Activated naive CD4-positive, alpha-beta T cell treated with anti-CD3 and anti-CD28 coated beads, Interleukin-2, amount 10 ng/mL, durations not matched to agents 7 days and 5 days (primary cell): ENCODE data around the gene MMP11.

ENCODE experiments used
- CTCF ChIA-PET: fragments of 350-600 bp; sonication (Branson Sonifier 250); formaldehyde crosslinking; loops from one replicate; lab custom pipeline; 2021; ENCODE audit warnings: antibody characterized with exemption; lab: Charles Lee
- DNase-seq: peaks from one replicate; pipeline ENCODE4 v3.0.0-alpha.2; 2020
- H3K27ac Mint-ChIP-seq: one replicate; pipeline ENCODE4 v1.8.0; 2021; ENCODE audit warnings: mild to moderate bottlenecking, moderate library complexity, mixed read lengths
- H3K27me3 Mint-ChIP-seq: one replicate; pipeline ENCODE4 v1.8.0; 2021; ENCODE audit warnings: mild to moderate bottlenecking, mixed read lengths
- H3K36me3 Mint-ChIP-seq: one replicate; pipeline ENCODE4 v1.8.0; 2021; ENCODE audit warnings: mixed read lengths
- H3K4me1 Mint-ChIP-seq: one replicate; pipeline ENCODE4 v1.8.0; 2021; ENCODE audit warnings: mixed read lengths
- H3K4me3 Mint-ChIP-seq: one replicate; pipeline ENCODE4 v1.8.0; 2021; ENCODE audit warnings: mild to moderate bottlenecking, moderate library complexity, mixed read lengths
- H3K9me3 Mint-ChIP-seq: one replicate; pipeline ENCODE4 v1.8.0; 2021; ENCODE audit warnings: mixed read lengths

Gene MMP11

GRCh38 chr22:23816156-23816976 is 43.7 kb downstream of the MMP11 start:
- DNase-seq: no peak
- Mint-ChIP-seq H3K27me3 (no peaks in the 10 kb centered on the region), H3K9me3 (no peaks in the 10 kb centered on the region), H3K27ac (no peak overlapping the region), H3K4me3 (no peak overlapping the region), H3K4me1 (peaks cover 24% of the 10 kb centered on the region), H3K36me3 (peaks cover 50% of the 10 kb centered on the region)
- CTCF ChIA-PET: no interaction called here

DNA sequence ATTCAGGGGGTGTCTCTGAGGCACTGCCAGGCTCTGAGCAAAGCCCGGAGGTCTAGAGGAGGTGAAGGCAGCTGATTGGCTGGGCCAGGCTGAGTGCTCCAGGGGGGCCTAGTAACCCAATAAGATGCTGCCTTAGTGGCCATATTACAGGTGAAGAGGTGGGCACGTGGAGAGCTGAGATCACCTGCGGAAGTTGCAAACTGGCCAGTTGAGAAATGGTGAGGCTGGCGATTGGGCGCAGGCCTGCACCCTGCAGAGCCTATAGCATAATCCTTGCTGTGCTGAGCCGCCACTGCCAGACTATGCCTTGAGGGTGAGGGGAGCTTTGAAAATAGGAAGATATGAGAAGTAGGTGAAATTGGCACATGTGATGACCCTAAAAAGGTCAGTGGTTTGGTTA is 44.5 kb downstream of the MMP11 start:
- Mint-ChIP-seq H3K9me3 (no peaks in the 10 kb centered on the region), H3K4me1 (peaks cover 27% of the 10 kb centered on the region), H3K27ac (no peak overlapping the region), H3K36me3 (peaks cover 50% of the 10 kb centered on the region), H3K27me3 (no peaks in the 10 kb centered on the region), H3K4me3 (no peak overlapping the region)
- DNase-seq: no peak
- CTCF ChIA-PET: no interaction called here

- Mint-ChIP-seq H3K4me3 (no peak overlapping the region), H3K27ac (no peak overlapping the region), H3K36me3 (peaks cover 56% of the 10 kb centered on the region), H3K27me3 (no peaks in the 10 kb centered on the region), H3K4me1 (peaks cover 36% of the 10 kb centered on the region), H3K9me3 (no peaks in the 10 kb centered on the region)
- CTCF ChIA-PET: no interaction called here
- no peak for DNase-seq
These were observed 45.9 kb downstream of the MMP11 start for GRCh38 chr22:23818541-23818940.

DNA sequence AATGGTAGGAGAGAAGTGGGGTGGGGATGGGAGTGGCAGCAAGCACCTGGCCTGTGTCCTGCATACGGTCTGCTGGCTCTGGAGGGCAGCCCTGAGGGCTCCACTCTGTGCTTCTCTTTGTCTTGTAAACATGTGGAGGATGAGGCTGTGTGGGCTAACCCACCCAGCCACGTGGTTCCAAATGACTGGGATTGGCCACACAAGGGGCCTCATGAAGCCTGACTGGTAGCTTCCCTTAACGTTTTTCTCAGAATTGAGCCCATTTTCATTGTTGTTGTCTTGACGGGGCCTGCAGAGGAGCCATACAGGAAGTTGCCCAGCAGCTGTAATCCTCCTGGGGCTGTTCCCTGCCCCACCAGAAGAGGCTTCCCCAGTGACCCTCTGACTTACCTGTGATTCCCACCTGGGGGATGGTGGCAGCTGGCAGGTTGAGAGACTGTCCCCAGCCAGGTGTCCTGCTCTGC is 48.1 kb downstream of the MMP11 start:
- peak; percentile 59 for DNase-seq
- CTCF ChIA-PET: interaction anchor here (1.2 kb wide), 1 partner anchor 50 kb away, joined by 4 read pairs; no protein-coding TSS in a partner anchor
- Mint-ChIP-seq H3K9me3 (no peaks in the 10 kb centered on the region), H3K4me1 (peaks cover 47% of the 10 kb centered on the region), H3K27ac (peak overlapping the region; percentile 95), H3K36me3 (peaks cover 63% of the 10 kb centered on the region), H3K4me3 (peak overlapping the region; percentile 35), H3K27me3 (no peaks in the 10 kb centered on the region)

- no peak for DNase-seq
- H3K9me3 Mint-ChIP-seq: no peaks in the 10 kb centered on the region
- peaks cover 59% of the 10 kb centered on the region for H3K36me3 Mint-ChIP-seq
- CTCF ChIA-PET: interaction anchor here (0.6 kb wide), 1 partner anchor 177 kb away, joined by 3 read pairs; no protein-coding TSS in a partner anchor
- H3K4me3 Mint-ChIP-seq: no peak overlapping the region
- peaks cover 58% of the 10 kb centered on the region for H3K4me1 Mint-ChIP-seq
- no peaks in the 10 kb centered on the region for H3K27me3 Mint-ChIP-seq
- peak overlapping the region; percentile 64 for H3K27ac Mint-ChIP-seq
These were observed 49.5 kb downstream of the MMP11 start for GRCh38 chr22:23822101-23822671.

DNA sequence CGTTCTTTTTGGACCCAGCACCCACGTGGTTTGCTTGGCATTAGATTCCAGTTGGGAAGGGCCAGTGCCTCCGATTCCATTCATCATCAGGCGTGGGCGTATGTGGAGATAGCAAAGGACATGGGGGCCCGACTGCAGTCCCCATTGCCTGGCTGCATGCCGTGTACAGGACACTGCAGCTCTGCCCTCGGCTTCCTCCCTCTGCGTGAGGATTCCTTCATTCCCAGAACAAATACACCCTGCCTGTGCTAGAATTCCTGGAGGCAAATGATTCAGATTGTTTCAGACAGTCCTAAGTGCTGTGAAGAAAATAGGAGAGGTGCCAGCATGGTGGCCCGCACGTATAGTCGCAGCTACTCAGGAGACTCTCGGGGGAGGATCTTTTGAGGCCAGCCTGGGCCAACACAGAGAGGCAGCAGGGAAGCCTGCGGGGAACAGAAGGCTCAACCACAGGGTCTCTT is 50.7 kb downstream of the MMP11 start:
- Mint-ChIP-seq H3K36me3 (peaks cover 52% of the 10 kb centered on the region), H3K27me3 (no peaks in the 10 kb centered on the region), H3K27ac (peak overlapping the region; percentile 76), H3K9me3 (no peaks in the 10 kb centered on the region), H3K4me3 (no peak overlapping the region), H3K4me1 (peaks cover 57% of the 10 kb centered on the region)
- DNase-seq: no peak
- CTCF ChIA-PET: no interaction called here

DNA sequence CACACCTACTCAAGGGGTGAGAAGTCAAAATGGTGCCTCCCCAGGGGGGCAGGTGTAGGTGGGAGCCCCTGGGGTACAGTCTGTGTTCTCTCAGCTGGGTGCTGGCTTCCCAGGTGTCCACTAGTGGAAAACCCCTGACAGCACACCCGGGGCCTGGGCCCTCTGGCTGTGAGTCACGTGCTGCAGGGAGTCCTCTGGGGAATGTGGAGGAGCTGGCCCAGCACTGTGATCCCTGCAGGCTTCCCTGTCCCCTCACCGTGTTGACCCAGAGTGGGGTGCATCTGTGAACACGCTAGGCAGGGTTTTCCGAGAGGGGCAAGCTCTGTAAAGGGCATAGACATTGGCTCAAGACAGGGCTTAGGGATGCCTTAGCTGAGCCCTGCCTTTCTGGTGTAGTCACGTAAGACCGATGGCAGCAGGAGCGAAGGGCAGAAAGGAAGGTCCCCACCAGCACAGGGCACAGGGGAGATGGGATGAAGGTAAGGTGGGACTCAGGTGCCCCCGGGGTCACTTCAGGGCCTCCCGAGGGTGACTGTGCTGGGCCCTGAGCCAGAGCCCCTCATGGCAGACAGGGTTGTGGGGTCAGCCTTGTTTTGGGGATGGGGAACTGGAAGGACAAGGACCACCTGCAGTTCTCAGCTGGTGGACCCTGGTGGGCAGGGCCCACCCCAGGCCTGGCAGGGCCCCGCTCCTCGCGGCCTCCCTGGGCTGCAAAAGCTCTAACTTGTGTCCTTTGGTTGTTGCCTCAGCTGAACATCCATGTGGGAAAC is 52.0 kb downstream of the MMP11 start:
- Mint-ChIP-seq H3K36me3 (peaks cover 61% of the 10 kb centered on the region), H3K4me1 (peaks cover 51% of the 10 kb centered on the region), H3K4me3 (no peak overlapping the region), H3K27ac (peak overlapping the region; percentile 95), H3K27me3 (no peaks in the 10 kb centered on the region), H3K9me3 (no peaks in the 10 kb centered on the region)
- CTCF ChIA-PET: no interaction called here
- no peak for DNase-seq

DNA sequence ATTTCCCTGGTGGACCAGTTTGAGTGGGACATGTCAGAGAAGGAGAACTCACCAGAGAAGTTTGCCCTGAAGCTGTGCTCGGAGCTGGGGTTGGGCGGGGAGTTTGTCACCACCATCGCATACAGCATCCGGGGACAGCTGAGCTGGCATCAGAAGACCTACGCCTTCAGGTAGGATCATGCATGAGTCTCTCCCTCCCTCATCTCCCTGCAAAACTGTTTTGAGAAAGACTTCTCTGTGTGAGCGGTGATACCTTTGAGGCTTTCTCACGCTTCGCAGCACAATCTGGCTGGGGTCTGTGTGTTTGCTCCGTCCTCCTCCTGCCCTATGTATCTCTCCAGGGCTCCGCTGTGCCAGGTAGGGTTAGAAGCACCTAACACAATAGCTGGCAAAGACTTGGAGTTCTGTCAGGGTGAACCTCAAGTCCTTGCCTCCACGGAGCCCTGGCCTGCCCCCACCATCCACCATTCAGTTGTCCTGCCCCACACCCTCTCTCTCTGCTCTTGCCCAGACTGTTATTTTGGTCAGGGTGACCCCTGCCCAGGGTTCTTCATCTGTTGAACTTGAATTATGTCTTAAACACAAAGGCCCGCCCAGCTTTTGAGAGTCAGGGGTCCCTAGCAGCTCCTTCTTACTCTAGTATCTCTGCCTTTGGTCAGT is 52.7 kb downstream of the MMP11 start:
- Mint-ChIP-seq H3K36me3 (peaks cover 67% of the 10 kb centered on the region), H3K4me3 (no peak overlapping the region), H3K27ac (peak overlapping the region; percentile 95), H3K27me3 (no peaks in the 10 kb centered on the region), H3K9me3 (no peaks in the 10 kb centered on the region), H3K4me1 (peaks cover 46% of the 10 kb centered on the region)
- CTCF ChIA-PET: interaction anchor here (0.7 kb wide), 1 partner anchor 29 kb away, joined by 3 read pairs; no protein-coding TSS in a partner anchor
- no peak for DNase-seq

GRCh38 chr22:23826510-23827350 is 54.1 kb downstream of the MMP11 start:
- H3K27ac Mint-ChIP-seq: peak overlapping the region; percentile 95
- peaks cover 65% of the 10 kb centered on the region for H3K36me3 Mint-ChIP-seq
- no peaks in the 10 kb centered on the region for H3K27me3 Mint-ChIP-seq
- no peaks in the 10 kb centered on the region for H3K9me3 Mint-ChIP-seq
- no peak overlapping the region for H3K4me3 Mint-ChIP-seq
- H3K4me1 Mint-ChIP-seq: peaks cover 35% of the 10 kb centered on the region
- DNase-seq: no peak
- CTCF ChIA-PET: no interaction called here

DNA sequence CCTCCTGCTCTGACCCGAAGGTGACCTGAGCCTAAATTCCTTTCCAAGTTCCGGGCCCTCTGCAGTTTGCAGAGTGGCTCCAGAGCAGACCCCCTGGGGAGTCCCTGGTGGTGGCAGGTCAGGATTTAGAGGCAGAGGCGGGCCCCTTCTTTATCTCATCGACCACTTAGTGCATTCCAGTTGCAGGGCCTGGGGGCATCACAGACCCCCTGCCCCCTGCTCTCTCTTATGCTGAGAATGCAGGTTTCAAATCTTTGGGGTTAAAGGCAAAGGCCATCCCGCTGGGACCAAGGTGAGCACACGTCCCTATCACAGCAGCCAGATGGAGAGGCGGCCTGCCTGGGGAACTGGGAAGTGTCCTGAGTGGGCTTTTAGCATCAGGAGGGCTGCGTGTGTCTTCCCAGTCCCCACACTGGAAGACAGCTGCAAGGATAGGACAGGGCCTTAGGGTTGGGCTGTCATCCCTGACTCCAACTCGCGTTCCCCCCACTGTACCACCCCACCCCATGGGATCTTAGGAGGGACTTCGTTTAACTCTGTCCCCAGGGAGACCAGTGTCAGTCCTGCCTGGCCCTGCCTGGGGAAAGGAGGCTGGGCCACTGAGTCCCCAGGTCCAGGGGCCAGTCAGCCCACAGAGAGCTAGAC is 54.8 kb downstream of the MMP11 start:
- no peak for DNase-seq
- Mint-ChIP-seq H3K9me3 (no peaks in the 10 kb centered on the region), H3K27me3 (no peaks in the 10 kb centered on the region), H3K27ac (peak overlapping the region; percentile 70), H3K4me3 (no peak overlapping the region), H3K36me3 (peaks cover 59% of the 10 kb centered on the region), H3K4me1 (peaks cover 31% of the 10 kb centered on the region)
- CTCF ChIA-PET: no interaction called here

- CTCF ChIA-PET: no interaction called here
- Mint-ChIP-seq H3K4me3 (no peak overlapping the region), H3K36me3 (peaks cover 45% of the 10 kb centered on the region)
These were observed 56.4 kb downstream of the MMP11 start for GRCh38 chr22:23828800-23829680.

GRCh38 chr22:23829845-23830372 is 57.3 kb downstream of the MMP11 start:
- CTCF ChIA-PET: no interaction called here
- Mint-ChIP-seq H3K36me3 (peaks cover 39% of the 10 kb centered on the region), H3K27me3 (no peaks in the 10 kb centered on the region), H3K4me1 (peaks cover 20% of the 10 kb centered on the region), H3K9me3 (no peaks in the 10 kb centered on the region), H3K4me3 (no peak overlapping the region), H3K27ac (no peak overlapping the region)
- no peak for DNase-seq

More at GRCh38 chr22:23828800-23829680, 56.4 kb downstream of the MMP11 start:
- Mint-ChIP-seq H3K9me3 (no peaks in the 10 kb centered on the region), H3K27ac (peak overlapping the region; percentile 53), H3K27me3 (no peaks in the 10 kb centered on the region), H3K4me1 (peaks cover 21% of the 10 kb centered on the region)
- no peak for DNase-seq
